HEK293 (cell line): ENCODE measurements around the gene PAM.

Experiments
- CTCF ChIA-PET: fragments of 350-600 bp; formaldehyde crosslinking; extraction: SDS; loops from one replicate; lab custom pipeline; 2021; ENCODE audit warnings: antibody characterized with exemption; lab: Yijun Ruan, JAX
- POLR2A ChIA-PET: fragments of 300-600 bp; formaldehyde crosslinking; extraction: SDS; loops from one replicate; lab custom pipeline; 2020; ENCODE audit warnings: antibody characterized with exemption, inconsistent platforms; lab: Yijun Ruan, JAX
- H3K27ac ChIP-seq: fragments of 200-500 bp; sonication (Bioruptor generic); 2 replicates; pipeline ENCODE4 v1.5.1; 2014; ENCODE audit warnings: low read depth, low read length, control low read depth, inconsistent platforms; ENCODE audit errors: extremely low read depth
- H3K36me3 ChIP-seq, 2 experiments: fragments of 200-500 bp in 1 of 2; sonication (Bioruptor generic) in 1 of 2; 1 replicate in 1 of 2; 2 replicates in 1 of 2; pipeline ENCODE4 v1.5.1; 2014 to 2017; ENCODE audit warnings: inconsistent platforms in 2 of 2, low read length in 2 of 2; ENCODE audit not compliant: control insufficient read depth in 2 of 2, insufficient read depth in 1 of 2
- H3K4me1 ChIP-seq: fragments of 200-500 bp; sonication (Bioruptor generic); 2 replicates; pipeline ENCODE4 v1.5.1; 2014; ENCODE audit warnings: mild to moderate bottlenecking, low read length, inconsistent platforms; ENCODE audit not compliant: control insufficient read depth, insufficient read depth
- H3K4me3 ChIP-seq: 2 replicates; pipeline ENCODE4 v1.5.1; 2011; ENCODE audit warnings: low read depth, mild to moderate bottlenecking, control low read depth, low read length, moderate library complexity
- H3K9me3 ChIP-seq: fragments of 200-500 bp; sonication (Bioruptor generic); 2 replicates; pipeline ENCODE4 v1.5.1; 2014; ENCODE audit warnings: low read depth, low read length, inconsistent platforms; ENCODE audit not compliant: control insufficient read depth, insufficient read depth
- HOXA7 ChIP-seq: sonication (generic); formaldehyde crosslinking; IDR thresholded peaks from 2 replicates; pipeline ENCODE4 v1.8.1; 2022; ENCODE audit warnings: missing genetic modification reagents, borderline replicate concordance
- IKZF3 ChIP-seq: fragments of 450-650 bp; IDR thresholded peaks from 2 replicates; pipeline ENCODE4 v1.5.0; 2018; ENCODE audit warnings: missing biosample characterization, mild to moderate bottlenecking, missing genetic modification characterization, moderate library complexity
- KLF1 ChIP-seq: fragments of 450-650 bp; formaldehyde crosslinking; IDR thresholded peaks from 2 replicates; pipeline ENCODE4 v1.5.1; 2016; ENCODE audit warnings: missing biosample characterization, missing genetic modification characterization
- KLF9 ChIP-seq: fragments of 450-650 bp; formaldehyde crosslinking; IDR thresholded peaks from 2 replicates; pipeline ENCODE4 v1.5.1; 2016; ENCODE audit warnings: missing biosample characterization, missing genetic modification characterization, low read depth
- PBX3 ChIP-seq: sonication (generic); formaldehyde crosslinking; IDR thresholded peaks from 2 replicates; pipeline ENCODE4 v1.8.1; 2022; ENCODE audit warnings: mild to moderate bottlenecking, moderate library complexity, missing genetic modification reagents
- PRDM4 ChIP-seq: fragments of 450-650 bp; formaldehyde crosslinking; IDR thresholded peaks from 2 replicates; pipeline ENCODE4 v1.5.1; 2017; ENCODE audit warnings: missing biosample characterization, missing genetic modification characterization
- REST ChIP-seq: fragments of 450-650 bp; formaldehyde crosslinking; IDR thresholded peaks from 2 replicates; pipeline ENCODE4 v1.5.1; 2016; ENCODE audit warnings: missing biosample characterization, missing genetic modification characterization
- YY1 ChIP-seq: fragments of 450-650 bp; formaldehyde crosslinking; IDR thresholded peaks from 2 replicates; pipeline ENCODE4 v1.5.1; 2018; ENCODE audit warnings: missing biosample characterization, missing genetic modification characterization
- YY2 ChIP-seq: fragments of 450-650 bp; formaldehyde crosslinking; IDR thresholded peaks from 2 replicates; pipeline ENCODE4 v1.5.1; 2016; ENCODE audit warnings: missing biosample characterization, missing genetic modification characterization
- ZBTB1 ChIP-seq: fragments of 450-650 bp; formaldehyde crosslinking; IDR thresholded peaks from 2 replicates; pipeline ENCODE4 v1.5.1; 2016; ENCODE audit warnings: missing biosample characterization, missing genetic modification characterization
- ZBTB26 ChIP-seq: fragments of 450-650 bp; formaldehyde crosslinking; optimal IDR thresholded peaks from 2 replicates; pipeline ENCODE3; 2016; ENCODE audit warnings: missing biosample characterization, mild to moderate bottlenecking, missing genetic modification characterization
- ZBTB44 ChIP-seq: fragments of 450-650 bp; IDR thresholded peaks from 2 replicates; pipeline ENCODE4 v1.5.1; 2018; ENCODE audit warnings: missing biosample characterization, mild to moderate bottlenecking, missing genetic modification characterization
- ZIC2 ChIP-seq: fragments of 450-650 bp; formaldehyde crosslinking; IDR thresholded peaks from 2 replicates; pipeline ENCODE4 v1.5.1; 2016; ENCODE audit warnings: missing biosample characterization, missing genetic modification characterization
- ZNF223 ChIP-seq: fragments of 450-650 bp; formaldehyde crosslinking; IDR thresholded peaks from 2 replicates; pipeline ENCODE4 v1.5.1; 2016; ENCODE audit warnings: missing biosample characterization, missing genetic modification characterization
- ZNF23 ChIP-seq: fragments of 450-650 bp; formaldehyde crosslinking; IDR thresholded peaks from 2 replicates; pipeline ENCODE4 v1.5.1; 2016; ENCODE audit warnings: missing biosample characterization, missing genetic modification characterization, borderline replicate concordance
- ZNF366 ChIP-seq: fragments of 450-650 bp; formaldehyde crosslinking; conservative IDR thresholded peaks from 2 replicates; pipeline ENCODE4 v1.5.1; 2016; ENCODE audit warnings: missing biosample characterization, missing genetic modification characterization
- ZNF404 ChIP-seq: fragments of 450-650 bp; formaldehyde crosslinking; IDR thresholded peaks from 2 replicates; pipeline ENCODE4 v1.5.1; 2017; ENCODE audit warnings: missing biosample characterization, missing genetic modification characterization
- ZNF449 ChIP-seq: fragments of 450-650 bp; formaldehyde crosslinking; IDR thresholded peaks from 2 replicates; pipeline ENCODE4 v1.5.1; 2017; ENCODE audit warnings: missing biosample characterization, mild to moderate bottlenecking, missing genetic modification characterization, moderate library complexity
- ZNF501 ChIP-seq: fragments of 450-650 bp; formaldehyde crosslinking; IDR thresholded peaks from 2 replicates; pipeline ENCODE4 v1.5.1; 2016; ENCODE audit warnings: missing biosample characterization, missing genetic modification characterization
- ZNF548 ChIP-seq: fragments of 450-650 bp; formaldehyde crosslinking; IDR thresholded peaks from 2 replicates; pipeline ENCODE4 v1.5.1; 2016; ENCODE audit warnings: missing biosample characterization, missing genetic modification characterization
- ZNF843 ChIP-seq: fragments of 450-650 bp; formaldehyde crosslinking; IDR thresholded peaks from 2 replicates; pipeline ENCODE4 v1.5.1; 2016; ENCODE audit warnings: missing biosample characterization, missing genetic modification characterization
- ZSCAN23 ChIP-seq: fragments of 450-650 bp; formaldehyde crosslinking; IDR thresholded peaks from 2 replicates; pipeline ENCODE4 v1.5.1; 2016; ENCODE audit warnings: missing biosample characterization, missing genetic modification characterization

PAM gene

GRCh38 chr5:102895976-102896375 is 140.9 kb downstream of the PAM start (continued):
- no peak for TF ChIP-seq ZBTB26
- TF ChIP-seq ZBTB1 (tag by site-specific recombination) = no peak
- no peak for TF ChIP-seq KLF9 (tag by site-specific recombination)

- H3K27ac ChIP-seq = no peak overlapping the region
- no peak overlapping the region for H3K4me3 ChIP-seq
- H3K36me3 ChIP-seq = no peaks in the 10 kb centered on the region
- no peaks in the 10 kb centered on the region for H3K9me3 ChIP-seq
- ChIA-PET POLR2A (no interaction called here), CTCF (no interaction called here)
- peak; percentile 48 for TF ChIP-seq ZNF366 (tag by site-specific recombination)
- no peak for TF ChIP-seq ZNF23 (tag by site-specific recombination)
- no peak for TF ChIP-seq HOXA7
- H3K4me1 ChIP-seq = peaks cover 9% of the 10 kb centered on the region
Observed at GRCh38 chr5:102901424-102902134, 146.5 kb downstream of the PAM start.

GRCh38 chr5:102902135-102902448 is 147.0 kb downstream of the PAM start:
- Histone ChIP-seq H3K36me3 (no peaks in the 10 kb centered on the region), H3K27ac (no peak overlapping the region), H3K4me3 (no peak overlapping the region), H3K9me3 (no peaks in the 10 kb centered on the region), H3K4me1 (peaks cover 9% of the 10 kb centered on the region)
- ChIA-PET CTCF (no interaction called here), POLR2A (no interaction called here)
- TF ChIP-seq KLF1 (tag by site-specific recombination) (no peak), ZSCAN23 (no peak), ZNF404 (tag by site-specific recombination) (no peak), ZNF449 (tag by site-specific recombination) (no peak), ZNF843 (tag by site-specific recombination) (peak; percentile 53; the same call in 1 of the 2 replicates), ZNF548 (tag by site-specific recombination) (no peak), PBX3 (CRISPR knock-in tag) (no peak), YY2 (tag by site-specific recombination) (no peak), REST (tag by site-specific recombination) (no peak), ZNF223 (tag by site-specific recombination) (no peak), IKZF3 (tag by site-specific recombination) (0 out of 2 replicates have a peak, but pooled peaks have one; percentile 14), YY1 (tag by site-specific recombination) (no peak), ZIC2 (tag by site-specific recombination) (no peak), PRDM4 (peak; percentile 96), ZNF501 (tag by site-specific recombination) (no peak), ZBTB44 (peak; percentile 59; the same call in 1 of the 2 replicates)
